SK-N-DZ (cell line): ENCODE measurements around the gene C1QB.

Experiments used
- DNase-seq: peaks from one replicate; pipeline ENCODE4 v3.0.0-alpha.2; 2015; ENCODE audit warnings: low spot score

C1QB gene

GRCh38 chr1:22633697-22634463 lies 19.2 kb upstream of the C1QB start:
- no peak for DNase-seq

GRCh38 chr1:22635436-22635835 lies 17.6 kb upstream of the C1QB start:
- no peak for DNase-seq

- no peak for DNase-seq
Observed at GRCh38 chr1:22636353-22636752, 16.7 kb upstream of the C1QB start, which contains the start of gene C1QA. C1QA (plus strand) TSS chr1:22636628; CDS start chr1:22637617, 989 bp downstream.

DNA sequence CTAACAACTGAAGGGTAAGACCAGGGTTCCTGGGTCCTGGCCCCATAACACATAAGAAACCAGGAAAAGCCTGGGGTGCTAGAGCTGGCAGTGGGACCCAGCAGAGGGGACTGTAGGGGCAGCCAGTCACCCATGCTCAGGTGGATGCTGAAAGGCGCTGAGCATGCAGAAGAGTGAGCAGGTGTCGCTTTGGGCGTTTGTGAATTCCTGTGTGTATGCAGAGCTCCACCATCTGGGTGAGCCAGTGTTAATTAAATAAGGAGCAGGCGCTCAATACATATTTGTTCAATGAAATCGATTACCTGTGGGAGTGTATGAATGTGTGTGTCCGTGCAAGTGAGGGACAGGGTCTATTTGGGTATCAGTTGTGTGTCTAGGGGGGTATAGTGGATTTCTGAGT lies 16.1 kb upstream of the C1QB start:
- DNase-seq, result no peak

- no peak for DNase-seq
Observed at GRCh38 chr1:22637907-22638445, 15.1 kb upstream of the C1QB start.

- DNase-seq, result no peak
Observed at GRCh38 chr1:22638476-22639234, 14.4 kb upstream of the C1QB start.

GRCh38 chr1:22639286-22639685 lies 13.8 kb upstream of the C1QB start:
- DNase-seq, result no peak

DNA sequence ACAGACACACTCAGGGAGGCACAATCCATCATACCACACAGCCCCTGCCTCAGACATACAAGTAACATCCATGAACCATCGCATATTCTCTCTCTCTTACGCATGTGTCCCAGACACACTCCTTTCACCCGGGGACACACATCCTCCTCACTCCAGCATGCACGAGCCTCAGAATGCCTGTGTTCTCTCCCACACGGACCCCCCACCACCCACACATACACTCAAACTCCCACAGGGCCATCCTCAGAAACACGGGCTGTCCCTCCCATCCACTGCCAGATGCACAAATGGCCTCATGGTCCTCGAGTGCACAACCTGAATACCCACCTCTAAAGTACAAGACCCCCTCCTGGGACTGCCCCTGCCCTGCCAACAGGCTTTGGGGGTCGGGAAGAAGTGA lies 11.8 kb upstream of the C1QB start:
- no peak for DNase-seq

GRCh38 chr1:22641906-22642636 lies 11.0 kb upstream of the C1QB start:
- peak; percentile 50 for DNase-seq

DNA sequence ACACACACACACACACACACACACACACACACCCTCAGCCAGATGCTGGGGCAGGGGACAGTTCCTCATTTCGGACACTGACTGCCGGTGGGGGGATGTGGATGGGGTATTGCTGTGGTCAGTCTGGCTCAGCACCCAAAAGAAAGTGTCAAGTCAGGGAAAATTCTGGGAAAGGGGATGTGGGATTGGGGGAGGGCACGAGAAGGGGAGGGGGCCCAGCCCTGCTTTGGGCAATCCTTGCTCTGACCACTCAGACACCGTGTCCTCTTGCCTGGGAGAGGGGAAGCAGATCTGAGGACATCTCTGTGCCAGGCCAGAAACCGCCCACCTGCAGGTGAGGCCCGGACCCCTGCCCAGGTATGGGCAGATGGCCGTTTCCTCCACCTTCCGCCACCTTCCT lies 9.7 kb upstream of the C1QB start, which contains the start of gene C1QC:
C1QC (plus strand) TSS at position 253 of the 400 bp plus-strand sequence. CDS start 391 bp downstream, outside the sequence.
- no peak for DNase-seq

GRCh38 chr1:22643928-22644327 lies 9.1 kb upstream of the C1QB start:
- DNase-seq, result no peak

DNA sequence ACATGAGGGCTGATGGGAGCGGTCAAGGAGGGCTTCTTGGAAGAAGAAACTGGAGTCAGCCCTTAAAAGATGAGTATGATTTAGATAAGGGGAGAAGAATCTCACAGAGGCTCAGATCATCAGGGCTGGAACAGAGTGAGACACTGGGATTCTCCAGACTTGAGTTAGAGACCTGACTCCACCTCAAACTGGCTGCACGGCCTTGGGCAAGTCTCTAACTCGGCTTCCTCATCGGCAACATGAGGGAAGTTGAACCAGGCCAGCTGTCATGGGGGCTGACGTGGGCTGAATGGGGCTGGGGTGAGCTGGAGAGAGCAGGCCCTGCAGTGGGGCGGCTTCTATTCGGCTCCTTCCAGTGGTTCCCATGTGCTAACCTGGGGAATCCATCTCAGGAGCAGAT lies 7.1 kb upstream of the C1QB start:
- DNase-seq, result no peak

GRCh38 chr1:22646384-22646783 lies 6.7 kb upstream of the C1QB start:
- DNase-seq, result no peak

DNA sequence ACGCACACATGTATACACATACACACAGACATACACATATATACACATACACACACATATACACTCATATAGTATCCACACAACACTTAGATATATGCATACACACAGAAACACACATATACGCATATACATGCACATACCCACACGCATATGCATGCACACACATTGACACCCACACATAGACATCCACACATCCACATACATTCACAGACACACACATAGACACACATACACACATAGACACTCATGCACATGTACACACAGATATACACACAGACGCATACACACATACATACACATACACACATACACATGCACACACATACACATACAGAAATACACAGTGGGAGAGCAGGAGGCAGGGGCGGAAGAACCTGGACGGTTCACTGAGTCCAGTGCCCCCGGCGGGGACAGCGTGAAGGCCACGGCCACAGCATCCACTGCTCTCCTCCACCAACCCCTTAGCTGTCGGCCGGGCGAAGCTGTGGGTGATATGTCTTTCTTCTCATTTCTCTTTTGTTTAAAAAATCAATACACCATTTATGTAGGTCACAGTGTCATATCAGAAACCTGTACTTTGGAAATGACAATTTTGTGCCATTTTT lies 2.8 kb upstream of the C1QB start:
- no peak for DNase-seq

DNA sequence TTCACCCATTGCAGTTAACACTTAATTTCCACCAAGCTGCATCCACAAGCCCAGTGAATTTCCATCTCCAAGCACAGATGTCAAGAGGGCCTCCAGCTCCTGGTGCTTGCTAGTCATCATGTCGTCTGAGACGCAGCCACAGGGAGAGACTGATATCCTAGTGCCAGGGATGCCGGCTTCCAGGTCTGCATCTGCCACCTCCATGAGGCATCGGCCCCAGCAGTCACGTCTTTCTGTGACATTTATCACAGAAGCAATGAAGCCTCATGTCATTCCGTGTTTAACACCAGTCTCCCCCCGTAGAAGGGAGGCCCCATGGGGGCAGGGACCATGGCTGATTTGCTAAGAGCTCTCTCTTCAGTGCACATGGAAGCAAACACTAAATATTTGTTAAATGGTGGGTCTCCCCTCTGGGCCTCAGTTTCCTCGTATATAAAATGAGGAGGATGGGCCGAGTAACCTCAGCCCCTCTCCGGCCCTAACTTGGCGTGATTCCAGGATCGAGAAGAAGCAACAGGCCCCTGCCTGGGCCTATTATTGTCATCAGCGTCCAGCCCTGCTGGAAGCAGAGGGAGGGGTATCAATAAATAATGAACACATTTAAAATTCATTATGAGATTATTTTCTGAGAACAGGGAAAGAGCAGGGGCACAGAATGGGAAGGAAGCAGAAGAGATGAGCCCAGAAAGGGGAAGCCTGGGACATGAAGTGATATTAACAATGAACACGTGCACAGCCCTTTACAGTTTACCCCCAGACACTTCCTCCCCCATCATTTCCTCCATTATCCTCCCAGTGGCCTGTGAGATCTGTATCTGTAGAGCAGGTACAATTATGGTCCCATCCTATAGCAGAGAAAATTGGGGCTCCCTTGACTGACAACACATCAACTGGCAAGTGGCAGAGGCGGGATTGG lies 837 bp upstream of the C1QB start:
- no peak for DNase-seq

- DNase-seq, result no peak
Observed at GRCh38 chr1:22654692-22655091, 1.7 kb downstream of the C1QB start.

DNA sequence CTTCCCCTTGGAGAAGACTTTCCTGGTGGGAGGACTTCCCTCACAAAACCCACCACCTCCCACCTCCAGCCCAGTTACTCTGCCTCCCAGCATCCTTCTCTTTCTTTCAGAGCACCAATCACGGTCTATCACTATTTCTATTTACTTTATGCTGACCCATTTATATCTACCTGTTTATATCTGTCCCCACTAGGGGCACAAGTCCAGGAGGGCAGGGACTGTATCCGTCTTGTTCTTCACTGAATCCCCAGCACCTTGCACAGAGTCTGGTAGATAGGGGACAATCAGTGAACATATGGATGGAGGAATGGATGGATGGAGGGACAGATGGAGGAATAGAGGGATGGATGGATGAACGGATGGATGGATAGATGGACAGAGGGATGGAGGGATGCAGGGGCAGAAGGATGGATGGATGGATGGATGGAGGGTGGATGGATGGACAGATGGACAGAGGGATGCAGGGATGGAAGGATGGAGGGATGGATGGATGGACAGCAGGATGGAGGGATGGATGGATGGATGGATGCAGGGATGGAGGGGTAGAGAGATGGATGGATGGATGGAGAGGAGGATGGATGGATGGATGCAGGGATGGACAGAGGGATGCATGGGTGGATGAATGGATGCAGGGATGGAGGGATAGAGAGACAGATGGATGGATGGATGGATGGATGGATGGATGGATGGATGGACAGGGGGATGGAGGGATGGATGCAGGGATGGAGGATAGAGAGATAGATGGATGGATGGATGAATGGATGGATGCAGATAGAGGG lies 5.5 kb downstream of the C1QB start:
- no peak for DNase-seq

DNA sequence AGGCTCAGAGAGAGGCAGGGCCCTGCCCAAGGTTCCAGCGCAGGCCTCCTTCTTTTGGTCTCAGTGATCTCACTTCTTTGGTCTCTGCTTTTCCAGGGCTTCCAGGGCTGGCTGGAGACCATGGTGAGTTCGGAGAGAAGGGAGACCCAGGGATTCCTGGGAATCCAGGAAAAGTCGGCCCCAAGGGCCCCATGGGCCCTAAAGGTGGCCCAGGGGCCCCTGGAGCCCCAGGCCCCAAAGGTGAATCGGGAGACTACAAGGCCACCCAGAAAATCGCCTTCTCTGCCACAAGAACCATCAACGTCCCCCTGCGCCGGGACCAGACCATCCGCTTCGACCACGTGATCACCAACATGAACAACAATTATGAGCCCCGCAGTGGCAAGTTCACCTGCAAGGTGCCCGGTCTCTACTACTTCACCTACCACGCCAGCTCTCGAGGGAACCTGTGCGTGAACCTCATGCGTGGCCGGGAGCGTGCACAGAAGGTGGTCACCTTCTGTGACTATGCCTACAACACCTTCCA lies 7.7 kb downstream of the C1QB start:
- DNase-seq, result no peak

DNA sequence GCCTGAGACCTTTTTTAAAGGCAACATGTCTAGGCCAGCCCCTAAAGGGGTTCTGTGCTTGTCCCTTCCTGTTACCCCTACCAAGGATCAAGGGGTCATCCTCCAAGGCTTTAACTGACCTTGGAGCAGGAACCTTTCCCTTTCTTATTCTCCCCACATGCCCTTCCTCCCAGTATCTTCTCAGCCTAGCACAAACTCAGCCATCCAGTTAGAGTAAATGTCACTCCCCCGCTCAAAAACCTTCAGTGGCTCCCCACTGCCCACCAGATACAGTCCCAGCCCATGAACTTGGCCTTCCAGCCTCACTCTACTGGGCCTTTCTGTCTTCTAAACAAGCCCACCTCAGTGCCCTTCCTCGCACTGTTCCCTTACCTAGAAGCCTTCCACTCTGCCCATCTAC lies 8.8 kb downstream of the C1QB start:
- no peak for DNase-seq
